K562 treated with DMSO at 1 percent for 4 hours (cell line): ENCODE results near the gene SPSB1. TPM values are rescaled to one million over a fixed set of nuclear protein-coding genes. Genes with fewer than 3 reads are reported as not detected.

Experiments used
- total RNA-seq: library from RNA; unstranded; fragments of 300-600 nt; gene quantifications from 2 replicates; pipeline ENCODE4 v1.2.3, GENCODE V29; 2022; ENCODE audit not compliant: insufficient read depth

The SPSB1 gene
- total RNA-seq = 1.1 and 1.8 TPM in 2 replicates

GRCh38 chr1:9292361-9293240 is at the start of gene SPSB1:
TSS of gene SPSB1 (plus strand) at chr1:9292894. CDS start at chr1:9355892, 62,998 bp downstream.

Other genes with a start within 250 kb of the SPSB1 start
- not detected in 2 replicates for gene SLC2A5, start 223.3 kb upstream of the SPSB1 start, total RNA-seq
- gene GPR157, start 163.8 kb upstream of the SPSB1 start, total RNA-seq = 0.10 and 0.50 TPM in 2 replicates
- gene H6PD, start 58.1 kb upstream of the SPSB1 start, total RNA-seq = 5.9 and 7.2 TPM in 2 replicates
- gene SLC25A33, start 246.6 kb downstream of the SPSB1 start, total RNA-seq = 11.1 and 15.1 TPM in 2 replicates